ENCODE results near the gene CACNA2D2. TPM values are rescaled to one million over a fixed set of nuclear protein-coding genes. Genes with fewer than 3 reads are reported as not detected.

Gene CACNA2D2
- total RNA-seq, 1 donor from 2014 or later: 4.3 TPM

GRCh38 chr3:50478051-50478450 is 25.4 kb downstream of the CACNA2D2 start:
- H3K9ac ChIP-seq: no peak overlapping the region
- no peak overlapping the region for H2AFZ ChIP-seq (replicated peaks)
- no peaks in the 10 kb centered on the region for H3K36me3 Mint-ChIP-seq
- H3K9me3 Mint-ChIP-seq: no peaks in the 10 kb centered on the region
- H3F3A ChIP-seq (ENCODE audit: low read depth): no peaks in the 10 kb centered on the region
- H3K79me2 ChIP-seq (ENCODE audit: low read depth): no peaks in the 10 kb centered on the region
- peaks cover 52% of the 10 kb centered on the region for H3K4me1 Mint-ChIP-seq
- H3K4me1 ChIP-seq: no peaks in the 10 kb centered on the region
- H3K27me3 ChIP-seq: no peaks in the 10 kb centered on the region
- H3K4me3 Mint-ChIP-seq: no peak overlapping the region
- no peaks in the 10 kb centered on the region for H3K9me3 ChIP-seq (ENCODE audit: low read depth)
- peaks cover 2% of the 10 kb centered on the region for H3K27me3 Mint-ChIP-seq (ENCODE audit: insufficient read depth, low read depth)
- H3K36me3 ChIP-seq: no peaks in the 10 kb centered on the region
- no peak overlapping the region for H3K27ac Mint-ChIP-seq
- no peak overlapping the region for H3K27ac ChIP-seq
- no peak overlapping the region for H3K4me3 ChIP-seq
- TF ChIP-seq EZH2phosphoT487 (IDR thresholded peaks at IDR 0.05): no peak
- no peak for TF ChIP-seq EZH2 (IDR thresholded peaks at IDR 0.05)
- TF ChIP-seq, protein P1, sequence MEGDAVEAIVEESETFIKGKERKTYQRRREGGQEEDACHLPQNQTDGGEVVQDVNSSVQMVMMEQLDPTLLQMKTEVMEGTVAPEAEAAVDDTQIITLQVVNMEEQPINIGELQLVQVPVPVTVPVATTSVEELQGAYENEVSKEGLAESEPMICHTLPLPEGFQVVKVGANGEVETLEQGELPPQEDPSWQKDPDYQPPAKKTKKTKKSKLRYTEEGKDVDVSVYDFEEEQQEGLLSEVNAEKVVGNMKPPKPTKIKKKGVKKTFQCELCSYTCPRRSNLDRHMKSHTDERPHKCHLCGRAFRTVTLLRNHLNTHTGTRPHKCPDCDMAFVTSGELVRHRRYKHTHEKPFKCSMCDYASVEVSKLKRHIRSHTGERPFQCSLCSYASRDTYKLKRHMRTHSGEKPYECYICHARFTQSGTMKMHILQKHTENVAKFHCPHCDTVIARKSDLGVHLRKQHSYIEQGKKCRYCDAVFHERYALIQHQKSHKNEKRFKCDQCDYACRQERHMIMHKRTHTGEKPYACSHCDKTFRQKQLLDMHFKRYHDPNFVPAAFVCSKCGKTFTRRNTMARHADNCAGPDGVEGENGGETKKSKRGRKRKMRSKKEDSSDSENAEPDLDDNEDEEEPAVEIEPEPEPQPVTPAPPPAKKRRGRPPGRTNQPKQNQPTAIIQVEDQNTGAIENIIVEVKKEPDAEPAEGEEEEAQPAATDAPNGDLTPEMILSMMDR (IDR thresholded peaks at IDR 0.05): no peak
- H3K4me2 ChIP-seq: no peak overlapping the region
- peaks cover 24% of the 10 kb centered on the region for H4K20me1 ChIP-seq (ENCODE audit: low read depth)
- DNase-seq (ENCODE audit: low spot score): no peak

GRCh38 chr3:50475348-50475747 is 28.1 kb downstream of the CACNA2D2 start:
- no peaks in the 10 kb centered on the region for H3K4me1 ChIP-seq
- H3K27ac ChIP-seq: no peak overlapping the region
- no peaks in the 10 kb centered on the region for H3K36me3 Mint-ChIP-seq
- no peaks in the 10 kb centered on the region for H3F3A ChIP-seq (ENCODE audit: low read depth)
- H4K20me1 ChIP-seq (ENCODE audit: low read depth): peaks cover 4% of the 10 kb centered on the region
- no peaks in the 10 kb centered on the region for H3K36me3 ChIP-seq
- H3K4me1 Mint-ChIP-seq: peaks cover 38% of the 10 kb centered on the region
- no peak for DNase-seq (ENCODE audit: low spot score)
- H3K27me3 ChIP-seq: no peaks in the 10 kb centered on the region
- H3K4me3 ChIP-seq: no peak overlapping the region
- H3K4me2 ChIP-seq: no peak overlapping the region
- no peaks in the 10 kb centered on the region for H3K9me3 Mint-ChIP-seq
- no peak overlapping the region for H3K4me3 Mint-ChIP-seq
- H2AFZ ChIP-seq (replicated peaks): no peak overlapping the region
- H3K27ac Mint-ChIP-seq: peak overlapping the region; percentile 33
- H3K27me3 Mint-ChIP-seq (ENCODE audit: insufficient read depth, low read depth): peaks cover 2% of the 10 kb centered on the region
- no peaks in the 10 kb centered on the region for H3K9me3 ChIP-seq (ENCODE audit: low read depth)
- no peak overlapping the region for H3K9ac ChIP-seq
- TF ChIP-seq, protein P1 (IDR thresholded peaks at IDR 0.05): no peak
- TF ChIP-seq EZH2phosphoT487 (IDR thresholded peaks at IDR 0.05) (no peak), EZH2 (IDR thresholded peaks at IDR 0.05) (no peak)
- H3K79me2 ChIP-seq (ENCODE audit: low read depth): no peaks in the 10 kb centered on the region

DNA sequence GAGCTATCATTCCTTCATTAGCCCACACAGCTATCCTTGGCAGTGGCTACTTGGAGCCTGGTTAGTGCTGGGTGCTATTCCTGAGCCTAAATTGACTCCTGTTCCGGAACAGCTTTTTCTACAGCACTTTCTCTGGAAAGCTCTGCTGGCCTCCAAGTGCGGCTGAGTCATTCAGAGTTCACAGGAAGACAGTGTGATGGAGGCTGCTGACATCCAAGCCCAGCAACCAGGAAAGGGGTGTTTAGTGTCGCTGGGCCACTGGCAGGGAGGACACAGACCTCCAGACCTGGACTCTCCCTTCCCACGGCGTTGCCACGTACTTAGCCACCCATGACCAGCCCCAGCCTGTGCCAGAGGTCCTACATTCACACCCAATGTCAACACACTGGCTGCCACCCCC is 28.7 kb downstream of the CACNA2D2 start:
- H3K36me3 Mint-ChIP-seq: no peaks in the 10 kb centered on the region
- Histone ChIP-seq H3K9me3 (ENCODE audit: low read depth) (no peaks in the 10 kb centered on the region), H3K9ac (no peak overlapping the region), H3K4me1 (no peaks in the 10 kb centered on the region), H3K27ac (no peak overlapping the region), H2AFZ (replicated peaks) (no peak overlapping the region), H3K27me3 (no peaks in the 10 kb centered on the region), H3K79me2 (ENCODE audit: low read depth) (no peaks in the 10 kb centered on the region), H3K4me3 (no peak overlapping the region), H3K36me3 (no peaks in the 10 kb centered on the region), H3K4me2 (no peak overlapping the region), H3F3A (ENCODE audit: low read depth) (no peaks in the 10 kb centered on the region), H4K20me1 (ENCODE audit: low read depth) (no peaks in the 10 kb centered on the region)
- no peaks in the 10 kb centered on the region for H3K9me3 Mint-ChIP-seq
- peaks cover 32% of the 10 kb centered on the region for H3K4me1 Mint-ChIP-seq
- H3K27ac Mint-ChIP-seq: peak overlapping the region; percentile 14
- TF ChIP-seq EZH2phosphoT487 (IDR thresholded peaks at IDR 0.05): no peak
- TF ChIP-seq, protein P1 (IDR thresholded peaks at IDR 0.05): no peak
- no peak for TF ChIP-seq EZH2 (IDR thresholded peaks at IDR 0.05)
- H3K4me3 Mint-ChIP-seq: no peak overlapping the region
- H3K27me3 Mint-ChIP-seq (ENCODE audit: insufficient read depth, low read depth): peaks cover 3% of the 10 kb centered on the region
- no peak for DNase-seq (ENCODE audit: low spot score)

Measured in neural progenitor cell (in vitro differentiated cells).